GM18511 (cell line): ENCODE measurements around the gene MICAL2.
"Not testable (repeated sequence)": the region's sequence is repeated elsewhere in the genome, so short reads cannot be mapped to it uniquely, and the experiment has no call there.

Experiments used
- ATAC-seq: cut with Tn5 transposase; IDR thresholded peaks from one replicate; pipeline ENCODE4 v1.9.1; 2021; ENCODE audit warnings: mild to moderate bottlenecking, moderate library complexity; ENCODE audit not compliant: unreplicated experiment

Gene MICAL2

GRCh38 chr11:12132790-12133145 lies 22.4 kb downstream of the MICAL2 start:
- ATAC-seq: no peak

GRCh38 chr11:12133547-12134235 lies 23.3 kb downstream of the MICAL2 start:
- ATAC-seq: no peak

GRCh38 chr11:12134236-12134585 lies 23.8 kb downstream of the MICAL2 start:
- ATAC-seq: no peak

GRCh38 chr11:12135185-12135584 lies 24.8 kb downstream of the MICAL2 start:
- no peak for ATAC-seq

DNA sequence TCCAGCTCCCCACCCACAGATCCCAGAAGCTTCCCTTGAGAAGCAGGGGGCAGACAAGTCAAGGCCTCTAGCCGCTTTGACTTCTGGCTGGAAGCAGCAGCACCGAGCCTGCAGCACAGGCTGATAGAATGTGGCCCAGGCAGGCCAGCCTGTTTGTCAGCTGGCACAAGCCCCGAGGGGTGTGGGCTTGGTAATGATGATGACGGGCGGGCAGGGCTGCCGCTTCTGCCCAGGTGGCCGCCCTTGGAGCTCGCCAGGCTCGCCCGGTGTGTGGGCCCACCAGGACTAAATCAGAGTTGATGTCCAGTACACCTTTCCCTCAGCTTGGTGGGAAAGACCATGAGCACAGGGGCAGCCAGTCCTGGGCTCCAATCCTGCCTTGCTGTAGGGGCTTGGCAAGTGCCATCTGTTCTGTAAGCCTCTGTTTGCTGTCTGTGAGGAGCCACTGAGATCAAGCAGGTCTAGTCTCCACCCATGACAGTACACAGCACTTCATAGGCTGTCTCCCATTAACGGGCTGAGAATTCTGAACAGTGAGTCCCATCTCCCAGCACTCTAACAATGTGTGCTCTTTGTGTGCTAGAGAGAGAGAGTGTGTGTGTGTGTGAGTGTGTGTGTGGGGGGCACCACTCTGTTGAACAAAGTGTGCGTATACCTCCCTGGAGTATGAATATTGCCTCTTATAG lies 26.8 kb downstream of the MICAL2 start:
- no peak for ATAC-seq

DNA sequence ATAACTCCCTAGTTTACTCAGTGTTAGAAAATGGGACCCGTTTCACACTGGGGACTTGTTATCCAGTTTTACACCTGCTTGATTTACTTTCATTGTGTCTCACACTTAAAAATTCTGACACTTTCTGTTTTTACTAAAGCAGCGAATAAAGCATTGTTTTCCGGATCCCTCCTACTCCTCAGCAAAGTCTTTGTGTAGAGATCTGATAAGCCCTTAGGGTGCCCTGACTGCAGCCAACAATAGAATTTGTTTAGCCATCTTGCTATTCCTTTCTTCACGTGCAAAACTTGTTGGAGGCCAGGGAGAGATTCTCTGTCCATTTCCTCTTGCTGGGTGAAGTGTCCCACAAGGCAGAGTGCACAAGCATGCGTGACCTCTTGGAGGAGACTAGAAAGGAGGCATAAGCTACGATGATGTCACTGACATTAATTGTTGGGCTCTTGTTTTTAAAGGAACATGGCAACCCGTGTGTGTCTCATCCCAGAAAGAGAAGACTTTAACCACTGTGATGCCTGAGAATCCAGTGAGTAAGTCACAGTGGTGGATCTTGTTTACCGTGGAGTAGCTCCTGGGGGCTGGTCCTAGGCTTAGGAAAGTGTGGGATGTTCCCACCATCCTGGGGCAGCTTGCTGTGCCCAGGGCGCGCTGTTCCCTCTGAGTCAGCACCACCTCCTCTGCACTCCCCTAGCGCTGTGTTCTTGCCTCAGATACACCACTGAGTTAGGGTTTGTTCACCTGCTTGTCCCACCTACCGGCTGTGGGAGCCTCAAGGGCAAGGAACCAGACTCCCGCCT lies 27.7 kb downstream of the MICAL2 start:
- no peak for ATAC-seq

GRCh38 chr11:12139144-12139881 lies 28.9 kb downstream of the MICAL2 start:
- no peak for ATAC-seq

DNA sequence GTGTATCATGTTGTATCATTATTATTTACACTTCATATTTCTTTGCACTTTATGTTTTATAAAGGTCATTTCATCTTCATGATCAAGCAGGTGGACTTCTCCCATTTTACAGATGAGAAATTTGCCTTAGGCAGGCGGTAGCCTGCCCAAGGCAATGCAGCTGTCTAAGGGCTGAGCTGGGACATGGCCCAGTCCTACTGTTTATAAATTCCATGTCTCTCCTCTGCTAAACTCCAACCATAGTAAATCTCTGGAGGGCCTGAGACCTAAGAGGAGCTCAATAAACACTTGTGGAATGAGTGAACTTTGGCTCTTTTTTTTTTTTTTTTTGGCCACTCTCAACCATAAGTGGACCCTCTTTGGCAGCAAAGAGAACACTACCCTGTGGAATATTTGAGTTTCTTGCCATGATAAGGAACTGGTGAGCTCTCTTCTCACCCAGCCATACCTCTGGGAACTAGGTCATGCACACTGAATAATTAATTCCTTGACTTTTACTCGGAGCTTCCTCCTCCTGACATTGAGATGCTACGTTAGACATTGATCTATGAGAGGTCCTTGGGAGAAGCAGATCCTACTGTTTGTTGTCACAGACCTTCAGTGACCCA lies 29.9 kb downstream of the MICAL2 start:
- no peak for ATAC-seq

DNA sequence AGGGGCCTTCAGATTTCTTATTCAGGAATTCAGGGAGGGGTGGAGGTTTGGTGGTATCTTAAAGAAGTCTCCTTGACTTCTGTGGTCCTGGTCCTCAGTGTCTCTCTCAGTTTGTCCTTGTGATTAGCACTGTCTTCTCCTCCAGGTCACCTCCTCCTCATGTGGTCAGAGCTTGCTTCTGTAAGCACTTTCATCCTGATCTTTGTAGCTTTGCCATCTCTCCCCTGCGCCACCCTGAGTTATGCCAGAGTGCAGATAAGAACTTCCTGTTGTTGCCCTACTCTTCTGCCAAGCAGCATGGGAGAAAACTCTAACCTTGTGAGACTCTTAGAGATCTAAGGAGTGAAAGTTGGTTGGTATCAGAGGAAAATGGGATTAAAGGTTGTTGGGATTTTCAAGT lies 30.9 kb downstream of the MICAL2 start:
- no peak for ATAC-seq

GRCh38 chr11:12142176-12142575 lies 31.8 kb downstream of the MICAL2 start:
- ATAC-seq: no peak

GRCh38 chr11:12142909-12143308 lies 32.5 kb downstream of the MICAL2 start:
- no peak for ATAC-seq

DNA sequence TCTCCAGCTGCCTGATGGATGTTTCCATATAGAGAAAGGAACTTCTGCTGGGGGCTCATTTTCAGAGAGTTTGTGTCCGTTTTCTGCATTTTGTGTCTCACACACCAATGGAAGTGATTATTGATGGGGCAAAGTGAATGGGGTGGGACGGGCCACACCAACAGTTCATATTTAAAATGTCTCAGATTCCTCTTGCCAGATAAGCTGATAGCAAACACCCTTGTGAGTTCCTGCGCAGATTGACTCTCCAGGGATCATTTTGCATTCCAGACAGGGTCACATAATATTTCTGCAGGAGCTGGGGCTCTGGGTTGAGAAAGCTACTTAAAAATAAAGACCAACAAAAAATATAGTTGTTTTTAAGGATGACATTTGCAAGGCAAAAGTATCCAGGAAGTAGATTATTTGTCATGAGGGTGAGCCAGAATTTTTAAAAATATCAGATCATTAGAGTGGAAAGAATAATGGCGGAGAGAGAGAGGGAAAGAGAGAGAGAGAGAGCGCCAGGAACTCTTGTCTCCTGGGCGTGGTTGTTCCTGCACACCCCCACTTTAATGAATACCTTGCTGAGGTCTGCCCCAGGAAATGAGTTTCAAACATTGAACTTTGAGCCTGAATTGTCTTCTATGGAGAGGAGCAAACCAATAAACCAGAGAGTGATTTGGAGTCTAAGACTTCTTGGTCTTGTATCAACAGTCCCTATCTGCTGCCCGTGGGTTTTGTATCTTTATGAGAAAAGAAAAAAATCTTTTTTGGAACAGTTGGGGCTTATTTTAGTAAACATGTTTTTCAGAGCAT lies 33.3 kb downstream of the MICAL2 start:
- ATAC-seq: no peak

GRCh38 chr11:12144330-12145174 lies 34.2 kb downstream of the MICAL2 start:
- ATAC-seq: no peak

- not testable (repeated sequence) for ATAC-seq
Observed at GRCh38 chr11:12146678-12147077, 36.3 kb downstream of the MICAL2 start.

GRCh38 chr11:12147827-12148226 lies 37.4 kb downstream of the MICAL2 start:
- ATAC-seq: no peak

GRCh38 chr11:12148466-12148865 lies 38.1 kb downstream of the MICAL2 start:
- ATAC-seq: no peak

DNA sequence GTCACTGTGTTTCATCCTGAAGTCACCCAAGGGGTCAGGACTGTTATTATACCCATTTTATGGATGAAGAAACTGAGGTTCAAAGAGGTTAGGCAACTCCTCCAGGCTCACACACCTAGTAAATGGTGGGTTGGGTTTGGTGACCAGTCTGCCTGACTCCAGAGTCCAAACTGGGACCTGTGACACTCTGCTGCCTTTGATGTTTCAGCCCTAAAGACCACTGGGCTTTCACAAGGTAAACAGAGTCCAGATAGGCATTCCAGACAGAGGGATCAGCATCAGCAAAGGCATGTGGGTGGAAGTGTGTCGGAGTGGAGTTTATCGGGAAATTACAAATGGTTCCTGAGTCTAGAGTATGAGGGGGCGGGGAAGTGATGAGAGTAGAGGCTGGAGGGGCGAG lies 38.5 kb downstream of the MICAL2 start:
- no peak for ATAC-seq

DNA sequence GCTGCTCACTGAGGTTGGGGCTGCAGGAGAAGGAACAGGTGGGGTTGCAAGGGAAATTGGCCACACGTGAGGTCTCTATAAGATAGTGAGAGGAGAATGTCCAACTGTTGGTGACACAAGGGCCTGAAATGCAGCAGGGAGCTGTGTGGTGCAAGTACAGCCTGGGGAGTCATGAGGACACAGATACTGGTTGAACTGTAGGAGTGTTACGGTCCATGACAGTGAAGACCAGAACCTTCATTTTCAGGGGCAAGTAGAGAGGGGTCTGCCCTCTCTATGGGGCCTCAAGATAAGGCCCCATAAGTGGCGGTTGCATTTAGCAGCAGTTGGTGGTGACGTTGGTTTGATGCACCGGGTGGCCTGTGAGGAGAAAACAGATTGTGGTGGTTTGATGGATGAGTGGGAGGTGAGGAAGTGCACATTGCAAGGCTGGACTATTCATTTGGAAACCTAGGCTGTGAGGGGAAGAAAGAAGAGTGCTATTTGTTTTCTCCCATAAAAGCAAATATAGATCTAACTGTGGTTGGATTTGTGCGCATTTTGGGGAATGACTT lies 39.4 kb downstream of the MICAL2 start:
- peak; percentile 81 for ATAC-seq

- ATAC-seq: no peak
Observed at GRCh38 chr11:12150831-12151382, 40.5 kb downstream of the MICAL2 start.
